Measurements from ENCODE around the gene TPSD1. TPM values are rescaled to one million over a fixed set of nuclear protein-coding genes. Genes with fewer than 3 reads are reported as not detected.
A peak's percentile ranks its signal among the peaks of the same experiment; 100 is the strongest.

The TPSD1 gene
- total and polyA plus RNA-seq, 2 donors (not counting 3 experiments of a cell fraction or from before 2014, with no cell fraction given): not detected

GRCh38 chr16:1288813-1289476 lies 33.1 kb downstream of the TPSD1 start:
- ChIA-PET POLR2A (no interaction called here), CTCF (interaction anchor here (0.6 to 0.8 kb wide), 2 partner anchors 12 to 16 kb away, joined by 3 read pairs; no protein-coding TSS in a partner anchor)
- H3K9me1 ChIP-seq (replicated peaks; ENCODE audit: control insufficient read depth, extremely low read depth, insufficient read depth, low read length): no peaks in the 10 kb centered on the region
- intact Hi-C loops (cut with micrococcal nuclease) (no loop called here), dilution Hi-C loops (cut with MboI; ENCODE audit: extremely low pct_ligation_motif_present, low sequenced_read_pairs) (no loop called here)
- DNase-seq (ENCODE audit: low read depth, low spot score): no peak
- peaks cover 17 to 18% of the 10 kb centered on the region in 2 experiments for H3K27me3 ChIP-seq (ENCODE audit: control insufficient read depth in 2 of 2, insufficient read depth in 2 of 2, low read length in 2 of 2)
- no TSS peak for BruUV-seq (replicated peaks)
- H3K27ac ChIP-seq (ENCODE audit: insufficient read depth, low read depth, low read length): no peak overlapping the region
- H3K9me3 ChIP-seq (replicated peaks; ENCODE audit: control insufficient read depth, insufficient read depth, low read length): no peaks in the 10 kb centered on the region
- no peak overlapping the region for H3K4me2 ChIP-seq (ENCODE audit: insufficient read depth, low read length)
- FAIRE-seq: no peak
- H3K9ac ChIP-seq (replicated peaks; ENCODE audit: extremely low read depth, insufficient read depth, low read length): no peak overlapping the region
- no peaks in the 10 kb centered on the region for H3K36me3 ChIP-seq (ENCODE audit: control insufficient read depth in 2 of 2, extremely low read depth in 1 of 2, insufficient read depth in 2 of 2, low read length in 2 of 2)
- H2AFZ ChIP-seq (ENCODE audit: low read depth, low read length): no peak overlapping the region
- H4K20me1 ChIP-seq (replicated peaks; ENCODE audit: control insufficient read depth, extremely low read depth, insufficient read depth, low read length): no peaks in the 10 kb centered on the region
- no peaks in the 10 kb centered on the region for H3K4me1 ChIP-seq (ENCODE audit: control insufficient read depth, extremely low read depth, insufficient read depth, low read length)
- no peak overlapping the region for H3K4me3 ChIP-seq (replicated peaks in 1 of 3; ENCODE audit: insufficient read depth in 1 of 3, low read depth in 1 of 3, low read length in 3 of 3)
- H3K79me2 ChIP-seq (ENCODE audit: control insufficient read depth, insufficient read depth, low read length): no peaks in the 10 kb centered on the region
- TF ChIP-seq FOS (IDR thresholded peaks at IDR 0.05; ENCODE audit: borderline replicate concordance, insufficient read depth, low read length) (no peak), EZH2 (IDR thresholded peaks at IDR 0.05; ENCODE audit: borderline replicate concordance, low read depth, low read length, severe bottlenecking) (no peak), POLR2A (IDR thresholded peaks at IDR 0.05; ENCODE audit: low read depth, low read length) (no peak)

- Histone ChIP-seq H3K4me1 (ENCODE audit: control insufficient read depth, extremely low read depth, insufficient read depth, low read length) (no peaks in the 10 kb centered on the region), H3K9ac (replicated peaks; ENCODE audit: extremely low read depth, insufficient read depth, low read length) (no peak overlapping the region), H3K4me3 (replicated peaks in 1 of 3; ENCODE audit: insufficient read depth in 1 of 3, low read depth in 1 of 3, low read length in 3 of 3) (no peak overlapping the region), H3K36me3 (ENCODE audit: control insufficient read depth in 2 of 2, extremely low read depth in 1 of 2, insufficient read depth in 2 of 2, low read length in 2 of 2) (no peaks in the 10 kb centered on the region), H3K27ac (ENCODE audit: insufficient read depth, low read depth, low read length) (no peak overlapping the region), H3K79me2 (ENCODE audit: control insufficient read depth, insufficient read depth, low read length) (no peaks in the 10 kb centered on the region), H3K27me3 (ENCODE audit: control insufficient read depth in 2 of 2, insufficient read depth in 2 of 2, low read length in 2 of 2) (peaks cover 17 to 18% of the 10 kb centered on the region in 2 experiments), H3K9me1 (replicated peaks; ENCODE audit: control insufficient read depth, extremely low read depth, insufficient read depth, low read length) (no peaks in the 10 kb centered on the region), H3K9me3 (replicated peaks; ENCODE audit: control insufficient read depth, insufficient read depth, low read length) (no peaks in the 10 kb centered on the region), H4K20me1 (replicated peaks; ENCODE audit: control insufficient read depth, extremely low read depth, insufficient read depth, low read length) (no peaks in the 10 kb centered on the region), H3K4me2 (ENCODE audit: insufficient read depth, low read length) (no peak overlapping the region), H2AFZ (ENCODE audit: low read depth, low read length) (no peak overlapping the region)
- ChIA-PET POLR2A (no interaction called here), CTCF (interaction anchor here (0.6 to 2.5 kb wide), 3 partner anchors 11 to 16 kb away, joined by 3 to 15 read pairs (median 3); no protein-coding TSS in a partner anchor)
- BruUV-seq (replicated peaks): no TSS peak
- no peak for FAIRE-seq
- intact Hi-C loops (cut with micrococcal nuclease): no loop called here
- dilution Hi-C loops (cut with MboI; ENCODE audit: extremely low pct_ligation_motif_present, low sequenced_read_pairs): no loop called here
- TF ChIP-seq FOS (IDR thresholded peaks at IDR 0.05; ENCODE audit: borderline replicate concordance, insufficient read depth, low read length): no peak
- TF ChIP-seq EZH2 (IDR thresholded peaks at IDR 0.05; ENCODE audit: borderline replicate concordance, low read depth, low read length, severe bottlenecking): peak; percentile 38
- DNase-seq (ENCODE audit: low read depth, low spot score): no peak
These were observed 33.6 kb downstream of the TPSD1 start for GRCh38 chr16:1289477-1289866.

Data from endothelial cell of umbilical vein (primary cell).